HEK293T (cell line): Measurements from ENCODE around the gene HPSE2.
A peak's percentile ranks its signal among the peaks of the same experiment; 100 is the strongest.

Experiments
- CTCF ChIA-PET: fragments of 350-600 bp; formaldehyde crosslinking; extraction: SDS; loops from one replicate; lab custom pipeline; 2021; ENCODE audit warnings: antibody characterized with exemption, inconsistent platforms; lab: Yijun Ruan, JAX
- POLR2A ChIA-PET: fragments of 350-600 bp; formaldehyde crosslinking; extraction: SDS; loops from one replicate; lab custom pipeline; 2020; ENCODE audit warnings: antibody characterized with exemption, inconsistent platforms; lab: Yijun Ruan, JAX
- DNase-seq: peaks from one replicate; pipeline ENCODE4 v3.0.0; 2012; ENCODE audit warnings: mixed read lengths; ENCODE audit errors: extremely low spot score
- ARNT ChIP-seq: fragments of 450-650 bp; IDR thresholded peaks from 2 replicates; pipeline ENCODE4 v1.6.1; 2017; ENCODE audit warnings: mild to moderate bottlenecking
- BHLHE40 ChIP-seq: fragments of 450-650 bp; IDR thresholded peaks from 2 replicates; pipeline ENCODE4 v1.6.1; 2016; ENCODE audit warnings: mild to moderate bottlenecking, moderate library complexity, borderline replicate concordance
- CTBP1 ChIP-seq: fragments of 450-650 bp; IDR thresholded peaks from 2 replicates; pipeline ENCODE4 v1.6.1; 2016; ENCODE audit warnings: borderline replicate concordance
- ELF4 ChIP-seq: fragments of 450-650 bp; IDR thresholded peaks from 2 replicates; pipeline ENCODE4 v1.6.1; 2017; ENCODE audit warnings: antibody characterized with exemption
- FOXA1 ChIP-seq: fragments of 450-650 bp; IDR thresholded peaks from 2 replicates; pipeline ENCODE4 v1.6.1; 2016; ENCODE audit warnings: mild to moderate bottlenecking
- FOXK2 ChIP-seq: fragments of 450-650 bp; IDR thresholded peaks from 2 replicates; pipeline ENCODE4 v1.6.1; 2016; ENCODE audit warnings: mild to moderate bottlenecking
- FOXM1 ChIP-seq: fragments of 450-650 bp; IDR thresholded peaks from 2 replicates; pipeline ENCODE4 v1.6.1; 2017; ENCODE audit warnings: mild to moderate bottlenecking, borderline replicate concordance
- HDGF ChIP-seq: fragments of 450-650 bp; IDR thresholded peaks from 2 replicates; pipeline ENCODE4 v1.6.1; 2017; ENCODE audit warnings: antibody characterized with exemption, borderline replicate concordance
- L3MBTL2 ChIP-seq: fragments of 450-650 bp; conservative IDR thresholded peaks from 2 replicates; pipeline ENCODE4 v1.6.1; 2016; ENCODE audit warnings: mild to moderate bottlenecking
- LEF1 ChIP-seq: fragments of 450-650 bp; IDR thresholded peaks from 2 replicates; pipeline ENCODE4 v1.6.1; 2017; ENCODE audit warnings: mild to moderate bottlenecking, borderline replicate concordance
- NFRKB ChIP-seq: fragments of 450-650 bp; IDR thresholded peaks from 2 replicates; pipeline ENCODE4 v1.6.1; 2016; ENCODE audit warnings: mild to moderate bottlenecking, moderate library complexity
- PKNOX1 ChIP-seq: fragments of 450-650 bp; IDR thresholded peaks from 2 replicates; pipeline ENCODE4 v1.6.1; 2016
- SP1 ChIP-seq: fragments of 450-650 bp; IDR thresholded peaks from 2 replicates; pipeline ENCODE4 v1.6.1; 2017
- SUZ12 ChIP-seq: fragments of 450-650 bp; IDR thresholded peaks from 2 replicates; pipeline ENCODE4 v1.6.1; 2016; ENCODE audit warnings: mild to moderate bottlenecking
- TARDBP ChIP-seq: fragments of 450-650 bp; IDR thresholded peaks from 2 replicates; pipeline ENCODE4 v1.6.1; 2016
- ZNF384 ChIP-seq: fragments of 450-650 bp; IDR thresholded peaks from 2 replicates; pipeline ENCODE4 v1.6.1; 2016

Gene HPSE2

GRCh38 chr10:98858525-98858924 is 377.1 kb downstream of the HPSE2 start:
- ChIA-PET CTCF (interaction anchor here (0.5 kb wide), 1 partner anchor 1004 kb away, joined by 3 read pairs; no protein-coding TSS in a partner anchor), POLR2A (no interaction called here)
- peak; percentile 16 for DNase-seq
- TF ChIP-seq ARNT (no peak), SP1 (no peak), L3MBTL2 (no peak), BHLHE40 (no peak), FOXA1 (no peak), PKNOX1 (no peak), FOXM1 (no peak), SUZ12 (no peak), FOXK2 (no peak), ZNF384 (no peak), TARDBP (no peak), ELF4 (no peak), LEF1 (no peak), NFRKB (no peak)

GRCh38 chr10:98855403-98856189 is 380.1 kb downstream of the HPSE2 start:
- ChIA-PET POLR2A (no interaction called here), CTCF (no interaction called here)
- DNase-seq, result no peak
- no peak for TF ChIP-seq PKNOX1
- no peak for TF ChIP-seq HDGF
- TF ChIP-seq NFRKB, result no peak
- TF ChIP-seq SP1, result no peak
- TF ChIP-seq FOXA1, result no peak
- TF ChIP-seq LEF1, result no peak
- TF ChIP-seq FOXK2, result no peak
- TF ChIP-seq L3MBTL2, result no peak
- no peak for TF ChIP-seq BHLHE40
- TF ChIP-seq SUZ12, result no peak
- no peak for TF ChIP-seq FOXM1
- no peak for TF ChIP-seq TARDBP
- TF ChIP-seq ARNT, result no peak

- no peak for TF ChIP-seq LEF1
- TF ChIP-seq NFRKB, result no peak
- no peak for TF ChIP-seq L3MBTL2
- TF ChIP-seq FOXK2, result no peak
- TF ChIP-seq FOXM1, result no peak
- TF ChIP-seq ELF4, result no peak
- TF ChIP-seq FOXA1, result no peak
- no peak for TF ChIP-seq ARNT
- TF ChIP-seq PKNOX1, result no peak
- TF ChIP-seq HDGF, result no peak
- TF ChIP-seq TARDBP, result no peak
- TF ChIP-seq CTBP1, result no peak
- TF ChIP-seq SP1, result no peak
- TF ChIP-seq SUZ12, result no peak
- no peak for TF ChIP-seq BHLHE40
- TF ChIP-seq ZNF384, result no peak
- ChIA-PET CTCF (interaction anchor here (1.1 kb wide), 1 partner anchor 385 kb away, joined by 3 read pairs; no protein-coding TSS in a partner anchor), POLR2A (no interaction called here)
- DNase-seq, result no peak
Measured at GRCh38 chr10:98852686-98853085, 383.0 kb downstream of the HPSE2 start.

- POLR2A ChIA-PET, result no interaction called here
- CTCF ChIA-PET, result no interaction called here
- no peak for DNase-seq
- TF ChIP-seq BHLHE40 (no peak), FOXM1 (no peak), L3MBTL2 (no peak), FOXK2 (no peak), ELF4 (no peak)
Measured at GRCh38 chr10:98848361-98848760, 387.3 kb downstream of the HPSE2 start.

GRCh38 chr10:98846787-98847186 is 388.9 kb downstream of the HPSE2 start:
- DNase-seq, result no peak
- TF ChIP-seq FOXK2, result no peak
- no peak for TF ChIP-seq LEF1
- no peak for TF ChIP-seq CTBP1
- TF ChIP-seq BHLHE40, result no peak
- no peak for TF ChIP-seq SUZ12
- TF ChIP-seq ELF4, result no peak
- no peak for TF ChIP-seq L3MBTL2
- TF ChIP-seq PKNOX1, result no peak
- ChIA-PET POLR2A (no interaction called here), CTCF (no interaction called here)

GRCh38 chr10:98833542-98833941 is 402.1 kb downstream of the HPSE2 start:
- POLR2A ChIA-PET, result no interaction called here
- no peak for DNase-seq
- CTCF ChIA-PET, result no interaction called here
- TF ChIP-seq BHLHE40, result no peak
- no peak for TF ChIP-seq FOXM1
- no peak for TF ChIP-seq L3MBTL2
- no peak for TF ChIP-seq HDGF
- no peak for TF ChIP-seq TARDBP
- no peak for TF ChIP-seq SUZ12
- no peak for TF ChIP-seq SP1
- TF ChIP-seq NFRKB, result no peak
- TF ChIP-seq FOXK2, result no peak
- no peak for TF ChIP-seq ELF4
